H1 (cell line): ENCODE data around the gene DAPK1. TPM values are rescaled to one million over a fixed set of nuclear protein-coding genes. Genes with fewer than 3 reads are reported as not detected.

Experiments
- CTCF ChIA-PET: fragments of 300-600 bp; sonication (Branson Sonifier 250); formaldehyde crosslinking; loops from one replicate; lab custom pipeline; 2021; ENCODE audit not compliant: partially characterized antibody; lab: Charles Lee
- POLR2A ChIA-PET: fragments of 300-600 bp; sonication (Branson Sonifier 250); formaldehyde crosslinking; loops from one replicate; lab custom pipeline; 2021; ENCODE audit warnings: inconsistent platforms; ENCODE audit not compliant: partially characterized antibody; lab: Charles Lee
- DNase-seq, 2 experiments: peaks; one replicate each; pipeline versions ENCODE4 v3.0.0 to v3.0.0-alpha.2; 2010 to 2022; ENCODE audit warnings: low spot score in 2 of 2, low read depth in 1 of 2, mixed read lengths in 1 of 2
- FAIRE-seq: peaks from 2 replicates; lab custom pipeline; 2011; peaks lifted over from hg19 to GRCh38; lab: Jason Lieb, UNC
- H2AFZ ChIP-seq: 2 replicates; pipeline ENCODE4 v1.8.1; 2012; ENCODE audit warnings: low read length, inconsistent platforms
- H2AK5ac ChIP-seq: 2 replicates; pipeline ENCODE4 v1.6.1; 2013; ENCODE audit warnings: low read depth, low read length
- H2BK120ac ChIP-seq: replicated peaks from 2 replicates; pipeline ENCODE3; 2013; ENCODE audit warnings: low read depth, low read length, inconsistent platforms
- H2BK12ac ChIP-seq: 2 replicates; pipeline ENCODE4 v1.6.1; 2013; ENCODE audit warnings: low read depth, low read length
- H2BK15ac ChIP-seq: 2 replicates; pipeline ENCODE4 v1.6.1; 2013; ENCODE audit warnings: low read length
- H2BK20ac ChIP-seq: 2 replicates; pipeline ENCODE4 v1.6.1; 2013; ENCODE audit warnings: low read length
- H2BK5ac ChIP-seq: 2 replicates; pipeline ENCODE4 v1.6.1; 2013; ENCODE audit warnings: low read depth, low read length
- H3K14ac ChIP-seq: 2 replicates; pipeline ENCODE4 v1.6.1; 2013; ENCODE audit warnings: inconsistent platforms; ENCODE audit not compliant: insufficient read length
- H3K18ac ChIP-seq: 2 replicates; pipeline ENCODE4 v1.6.1; 2013; ENCODE audit warnings: low read length; ENCODE audit errors: extremely low read depth
- H3K23ac ChIP-seq: 2 replicates; pipeline ENCODE4 v1.6.1; 2013; ENCODE audit warnings: inconsistent platforms; ENCODE audit not compliant: insufficient read length
- H3K23me2 ChIP-seq: 2 replicates; pipeline ENCODE4 v1.6.1; 2013; ENCODE audit warnings: low read depth, low read length
- H3K27ac ChIP-seq: 2 replicates; pipeline ENCODE4 v1.6.1; 2011; ENCODE audit warnings: low read depth, low read length, inconsistent platforms
- H3K27me3 ChIP-seq, 4 experiments: replicated peaks in 1 of 4; 1 replicate in 1 of 4; 2 replicates in 3 of 4; pipeline versions ENCODE4 v1.6.1 to v1.8.1; 2011 to 2013; ENCODE audit warnings: low read length in 3 of 4, mild to moderate bottlenecking in 3 of 4, inconsistent platforms in 2 of 4, mixed read lengths in 2 of 4, moderate library complexity in 1 of 4; ENCODE audit not compliant: control insufficient read depth in 3 of 4, insufficient read depth in 3 of 4; ENCODE audit errors: extremely low read depth in 1 of 4
- H3K36me3 ChIP-seq, 4 experiments: 2 replicates each; pipeline versions ENCODE4 v1.6.1 to v1.8.1; 2011 to 2013; ENCODE audit warnings: mild to moderate bottlenecking in 4 of 4, low read length in 3 of 4, moderate library complexity in 2 of 4, control low read depth in 1 of 4, inconsistent platforms in 1 of 4; ENCODE audit not compliant: insufficient read depth in 4 of 4, control insufficient read depth in 2 of 4
- H3K4ac ChIP-seq: replicated peaks from 2 replicates; pipeline ENCODE3; 2013; ENCODE audit warnings: low read length, low read depth, mixed read lengths, inconsistent platforms; ENCODE audit not compliant: insufficient read length
- H3K4me1 ChIP-seq, 4 experiments: replicated peaks in 1 of 4; 1 replicate in 1 of 4; 2 replicates in 3 of 4; pipeline versions ENCODE4 v1.6.1 to v1.8.1; 2011 to 2013; ENCODE audit warnings: low read length in 3 of 4, inconsistent platforms in 2 of 4, mixed read lengths in 1 of 4; ENCODE audit not compliant: insufficient read depth in 4 of 4, control insufficient read depth in 3 of 4
- H3K4me2 ChIP-seq, 2 experiments: 2 replicates each; pipeline versions ENCODE4 v1.6.1 to v1.8.1; 2011 to 2013; ENCODE audit warnings: low read depth in 2 of 2, low read length in 2 of 2, control low read depth in 1 of 2, inconsistent platforms in 1 of 2, mild to moderate bottlenecking in 1 of 2; ENCODE audit not compliant: insufficient read depth in 1 of 2
- H3K4me3 ChIP-seq, 4 experiments: fragments of 200-600, 300-600 bp in 1 of 4; sonication (generic), shearing (Covaris generic), sonication (Bioruptor Twin) in 1 of 4; 2 replicates each; pipeline versions ENCODE4 v1.5.1 to v1.8.1; 2011 to 2016; ENCODE audit warnings: low read length in 4 of 4, low read depth in 3 of 4, control low read depth in 2 of 4, inconsistent platforms in 2 of 4, mild to moderate bottlenecking in 2 of 4, mixed read lengths in 1 of 4, moderate library complexity in 1 of 4; ENCODE audit not compliant: insufficient read depth in 2 of 4; ENCODE audit errors: extremely low read depth in 1 of 4
- H3K56ac ChIP-seq: replicated peaks from 2 replicates; pipeline ENCODE3; 2013; ENCODE audit warnings: low read depth, mild to moderate bottlenecking, mixed read lengths, low read length, inconsistent platforms; ENCODE audit not compliant: insufficient read length
- H3K79me1 ChIP-seq: 2 replicates; pipeline ENCODE4 v1.6.1; 2013; ENCODE audit warnings: low read depth, low read length, control low read depth
- H3K79me2 ChIP-seq, 2 experiments: 2 replicates each; pipeline versions ENCODE4 v1.6.1 to v1.8.1; 2012 to 2013; ENCODE audit warnings: low read length in 2 of 2, mild to moderate bottlenecking in 2 of 2, inconsistent platforms in 1 of 2; ENCODE audit not compliant: insufficient read depth in 2 of 2, control insufficient read depth in 1 of 2
- H3K9ac ChIP-seq, 4 experiments: replicated peaks in 1 of 4; 1 replicate in 1 of 4; 2 replicates in 3 of 4; pipeline versions ENCODE4 v1.6.1 to v1.8.1; 2011 to 2013; ENCODE audit warnings: low read depth in 3 of 4, low read length in 3 of 4, control low read depth in 2 of 4, mild to moderate bottlenecking in 2 of 4, moderate library complexity in 2 of 4, inconsistent platforms in 1 of 4; ENCODE audit errors: extremely low read depth in 1 of 4
- H3K9me3 ChIP-seq, 2 experiments: 2 replicates each; pipeline versions ENCODE4 v1.6.1 to v1.8.1; 2012 to 2013; ENCODE audit warnings: mild to moderate bottlenecking in 2 of 2, moderate library complexity in 2 of 2, control low read depth in 1 of 2, inconsistent platforms in 1 of 2, low read depth in 1 of 2, low read length in 1 of 2, mixed read lengths in 1 of 2; ENCODE audit not compliant: insufficient read depth in 2 of 2
- H4K20me1 ChIP-seq, 2 experiments: replicated peaks in 1 of 2; 2 replicates each; pipeline versions ENCODE3 to v1.8.1; 2011 to 2013; ENCODE audit warnings: inconsistent platforms in 2 of 2, low read length in 2 of 2, mild to moderate bottlenecking in 1 of 2; ENCODE audit not compliant: insufficient read depth in 2 of 2, control insufficient read depth in 1 of 2
- H4K5ac ChIP-seq: 2 replicates; pipeline ENCODE4 v1.6.1; 2013; ENCODE audit warnings: low read length, low read depth, mixed read lengths, inconsistent platforms; ENCODE audit not compliant: insufficient read length
- H4K8ac ChIP-seq: 2 replicates; pipeline ENCODE4 v1.8.0; 2013; ENCODE audit warnings: mild to moderate bottlenecking, moderate library complexity, low read length, inconsistent platforms; ENCODE audit not compliant: insufficient read depth; ENCODE audit errors: extremely low read depth
- H4K91ac ChIP-seq: replicated peaks from 2 replicates; pipeline ENCODE3; 2013; ENCODE audit warnings: low read length, mixed read lengths, inconsistent platforms; ENCODE audit not compliant: insufficient read length
- ASH2L ChIP-seq: fragments of 200-600, 300-600 bp; sonication (generic); IDR thresholded peaks from one replicate; pipeline ENCODE4 v1.7.1; 2017; ENCODE audit warnings: low read length
- BCL11A ChIP-seq, 2 experiments: IDR thresholded peaks; one replicate each; pipeline ENCODE4 v1.6.1; 2011; ENCODE audit warnings: low read depth in 2 of 2, low read length in 2 of 2, mild to moderate bottlenecking in 2 of 2
- CEBPB ChIP-seq: IDR thresholded peaks from 2 replicates; pipeline ENCODE4 v1.6.1; 2012; ENCODE audit warnings: low read depth, low read length
- EGR1 ChIP-seq: IDR thresholded peaks from 2 replicates; pipeline ENCODE4 v1.6.1; 2011; ENCODE audit warnings: low read depth, low read length, borderline replicate concordance
- EP300 ChIP-seq, 2 experiments: IDR thresholded peaks; 1 replicate in 1 of 2; 2 replicates in 1 of 2; pipeline ENCODE4 v1.6.1; 2011 to 2012; ENCODE audit warnings: low read depth in 2 of 2, low read length in 2 of 2, mild to moderate bottlenecking in 2 of 2, borderline replicate concordance in 1 of 2, inconsistent platforms in 1 of 2, moderate library complexity in 1 of 2
- EZH2 ChIP-seq: fragments of 200-600 bp; sonication (generic); IDR thresholded peaks from 2 replicates; pipeline ENCODE4 v1.7.1; 2012; ENCODE audit warnings: low read depth, mild to moderate bottlenecking, moderate library complexity, low read length, inconsistent platforms; ENCODE audit not compliant: severe bottlenecking
- NANOG ChIP-seq: IDR thresholded peaks from 2 replicates; pipeline ENCODE4 v1.6.1; 2011; ENCODE audit warnings: low read length, low read depth, mild to moderate bottlenecking, inconsistent platforms; ENCODE audit not compliant: insufficient read depth, poor library complexity, severe bottlenecking
- NRF1 ChIP-seq: IDR thresholded peaks from 2 replicates; pipeline ENCODE4 v1.6.1; 2011; ENCODE audit warnings: mild to moderate bottlenecking, low read depth, low read length, improper control_type of control experiment
- PHF8 ChIP-seq: fragments of 200-600 bp; sonication (generic); conservative IDR thresholded peaks from 2 replicates; pipeline ENCODE4 v1.7.1; 2012; ENCODE audit warnings: low read depth, mild to moderate bottlenecking, inconsistent platforms, low read length, moderate library complexity
- SIN3A ChIP-seq, 2 experiments: IDR thresholded peaks in 1 of 2; conservative IDR thresholded peaks in 1 of 2; 2 replicates each; pipeline ENCODE4 v1.6.1; 2011 to 2012; ENCODE audit warnings: low read length in 2 of 2, improper control_type of control experiment in 1 of 2, low read depth in 1 of 2, mild to moderate bottlenecking in 1 of 2
- SIX5 ChIP-seq: IDR thresholded peaks from 2 replicates; pipeline ENCODE4 v1.6.1; 2011; ENCODE audit warnings: mild to moderate bottlenecking, low read depth, low read length
- SP1 ChIP-seq: IDR thresholded peaks from 2 replicates; pipeline ENCODE4 v1.6.1; 2011; ENCODE audit warnings: low read depth, low read length
- SP4 ChIP-seq: IDR thresholded peaks from 2 replicates; pipeline ENCODE4 v1.6.1; 2012; ENCODE audit warnings: low read length, inconsistent platforms
- SUZ12 ChIP-seq: fragments of 200-600 bp; sonication (generic); IDR thresholded peaks from 2 replicates; pipeline ENCODE4 v1.6.1; 2012; ENCODE audit warnings: mild to moderate bottlenecking, inconsistent platforms, low read length, moderate library complexity, mixed read lengths
- WGBS, 2 experiments: shearing (Covaris generic) in 1 of 2; methylation state at CpG; one replicate each; pipeline versions ENCODE4 v1.1.6 to v1.1.7; 2013 to 2015; ENCODE audit warnings: low lambda C conversion rate in 2 of 2, mixed read lengths in 2 of 2, inconsistent platforms in 1 of 2, low coverage in 1 of 2, missing lambda C conversion rate in 1 of 2; ENCODE audit not compliant: insufficient replicate concordance in 2 of 2, insufficient coverage in 1 of 2, insufficient read length in 1 of 2; ENCODE audit errors: extremely low coverage in 1 of 2, missing lambda C conversion rate in 1 of 2; 5-methylcytosine and 5-hydroxymethylcytosine counted together
- polyA plus RNA-seq, 7 experiments: library from polyadenylated mRNA; depleted of rRNA in 3 of 7; stranded (reverse) in 5 of 7; unstranded in 2 of 7; fragments of >200 nt in 5 of 7; fragments of 200-250 nt in 2 of 7; gene quantifications; 1 replicate in 5 of 7; 2 replicates in 1 of 7; 4 replicates in 1 of 7; pipeline versions ENCODE4 v1.2.1 to v1.2.3, GENCODE V29; 2011 to 2013; ENCODE audit warnings: missing spikeins in 2 of 7, mixed read lengths in 2 of 7
- total RNA-seq: library from RNA; stranded (reverse); fragmentation: NEBNext Ultra II Directional; extraction: Animal tissue kit (Norgen Biotek cat#: 25700); gene quantifications from 2 replicates; pipeline ENCODE4 v1.2.1, GENCODE V29; 2021

The DAPK1 gene
- total and polyA plus RNA-seq, 2 of the 8 experiments (the other 6 are each of a cell fraction or from before 2014, with no cell fraction given): 62.4 to 131 TPM

DNA sequence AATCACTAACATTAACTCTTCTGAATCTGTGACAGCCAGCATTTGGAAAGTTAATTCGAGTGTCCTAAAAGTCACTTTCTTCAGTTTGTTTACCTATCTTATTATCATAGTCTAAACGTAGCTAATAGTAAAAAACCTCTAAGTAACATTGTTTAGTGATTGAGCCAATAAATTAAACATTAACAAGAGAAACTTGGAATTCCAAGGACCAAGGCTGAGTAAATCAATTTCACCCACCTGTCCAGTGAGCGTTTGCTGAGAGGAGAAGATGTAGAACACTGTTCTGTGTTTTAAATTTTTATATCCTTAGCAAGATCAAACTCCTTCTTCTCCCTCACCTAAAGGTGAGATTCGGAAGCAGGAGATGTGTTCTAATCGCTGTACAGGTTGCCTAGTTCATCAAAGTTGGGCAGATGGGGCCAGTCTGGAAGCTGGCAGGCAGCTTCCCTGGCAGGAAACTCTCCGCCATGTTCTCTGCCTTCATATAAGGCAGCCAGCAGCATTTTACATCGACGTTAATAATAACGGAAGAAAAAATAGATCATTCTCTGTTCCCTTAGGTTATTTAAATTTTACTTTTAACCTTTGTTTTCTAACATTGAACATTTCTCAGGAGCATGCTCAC, 89.2 kb downstream of the DAPK1 start:
- POLR2A ChIA-PET: no interaction called here
- no peak for FAIRE-seq
- TF ChIP-seq CEBPB (no peak), EP300 (IDR thresholded peaks at IDR 0.05; ENCODE audit: borderline replicate concordance in 1 of 2, low read depth in 2 of 2, low read length in 2 of 2) (no peak), SP1 (no peak), SP4 (no peak), NRF1 (no peak), EGR1 (no peak), SUZ12 (no peak), PHF8 (no peak), ASH2L (no peak), SIN3A (conservative IDR thresholded peaks at IDR 0.05 in 1 of 2, IDR thresholded peaks at IDR 0.05 in 1 of 2; ENCODE audit: low read depth in 1 of 2, low read length in 2 of 2) (no peak), NANOG (no peak), EZH2 (no peak), SIX5 (no peak), BCL11A (IDR thresholded peaks at IDR 0.05; ENCODE audit: low read depth in 2 of 2, low read length in 2 of 2) (no peak)

More for the DNA sequence above, 89.2 kb downstream of the DAPK1 start:
- 92% methylated on average over 9 of the region's 9 CpGs; no CpG with 5 or more reads in 1 of the 2 experiments for WGBS, 2 experiments
- H2BK15ac ChIP-seq: no peak overlapping the region
- no peak overlapping the region for H2BK20ac ChIP-seq
- peaks cover 0 to 51% of the 10 kb centered on the region in 2 experiments; a peak in 2 of 4 replicates for H3K79me2 ChIP-seq
- H3K36me3 ChIP-seq: no peaks in the 10 kb centered on the region
- H3K14ac ChIP-seq: no peak overlapping the region
- H4K8ac ChIP-seq: no peak overlapping the region
- H3K27ac ChIP-seq: no peak overlapping the region
- no peak for DNase-seq
- no peak overlapping the region for H2BK12ac ChIP-seq
- H3K23ac ChIP-seq: no peak overlapping the region
- H3K27me3 ChIP-seq: no peaks in the 10 kb centered on the region
- H3K9me3 ChIP-seq: no peaks in the 10 kb centered on the region
- no peak overlapping the region for H3K18ac ChIP-seq
- no peak overlapping the region for H3K4ac ChIP-seq
- H2BK120ac ChIP-seq: no peak overlapping the region
- no peak overlapping the region for H3K4me2 ChIP-seq
- H3K4me1 ChIP-seq: peaks cover 0 to 2% (median 0%) of the 10 kb centered on the region in 4 experiments; a peak in 3 of 7 replicates
- CTCF ChIA-PET: interaction anchor here (1.1 kb wide), 1 partner anchor 10 kb away, joined by 5 read pairs; no protein-coding TSS in a partner anchor
- H3K23me2 ChIP-seq: no peaks in the 10 kb centered on the region
- no peak overlapping the region for H3K56ac ChIP-seq
- H3K4me3 ChIP-seq: no peak overlapping the region
- H4K20me1 ChIP-seq: no peaks in the 10 kb centered on the region
- no peak overlapping the region for H2AK5ac ChIP-seq
- no peak overlapping the region for H3K9ac ChIP-seq
- H4K5ac ChIP-seq: no peak overlapping the region
- no peak overlapping the region for H2AFZ ChIP-seq
- H3K79me1 ChIP-seq: peaks cover 3% of the 10 kb centered on the region; the same call in 1 of the 2 replicates
- no peak overlapping the region for H4K91ac ChIP-seq
- no peak overlapping the region for H2BK5ac ChIP-seq
